Measurements from ENCODE around the gene HELZ.
"Not testable (repeated sequence)": the region's sequence is repeated elsewhere in the genome, so short reads cannot be mapped to it uniquely, and the experiment has no call there.

HELZ gene

GRCh38 chr17:67107171-67107570, 137.8 kb downstream of the HELZ start:
- Histone ChIP-seq H3K4me3 (ENCODE audit: insufficient read depth in 1 of 2, low read depth in 1 of 2, low read length in 2 of 2) (no peak overlapping the region), H3K18ac (ENCODE audit: low read depth in 1 of 2, low read length in 2 of 2) (no peak overlapping the region), H2BK5ac (ENCODE audit: low read depth, low read length, poor library complexity, severe bottlenecking) (no peak overlapping the region), H2AFZ (ENCODE audit: low read depth, low read length) (no peak overlapping the region), H3K4ac (ENCODE audit: low read depth in 1 of 2, low read length in 2 of 2) (no peak overlapping the region), H3K36me3 (ENCODE audit: control insufficient read depth in 1 of 2, insufficient read depth in 2 of 2, low read depth in 1 of 2, low read length in 2 of 2) (peaks cover 14 to 54% of the 10 kb centered on the region in 2 experiments), H3K4me2 (ENCODE audit: low read length, poor library complexity, severe bottlenecking) (no peak overlapping the region), H3K79me1 (replicated peaks; ENCODE audit: low read length, poor library complexity, severe bottlenecking) (peaks cover 10% of the 10 kb centered on the region), H2BK15ac (ENCODE audit: low read depth, poor library complexity, severe bottlenecking) (no peak overlapping the region), H3K27me3 (ENCODE audit: control insufficient read depth in 1 of 2, insufficient read depth in 1 of 2, low read length in 2 of 2) (no peaks in the 10 kb centered on the region), H3K14ac (ENCODE audit: low read length in 2 of 2) (no peak overlapping the region), H3K9ac (ENCODE audit: low read length) (no peak overlapping the region), H3K9me3 (ENCODE audit: control insufficient read depth, low read length) (no peaks in the 10 kb centered on the region), H4K8ac (ENCODE audit: low read length) (no peak overlapping the region), H3K27ac (ENCODE audit: low read length, poor library complexity, severe bottlenecking) (no peak overlapping the region), H2AK5ac (ENCODE audit: low read length, severe bottlenecking) (no peak overlapping the region), H2BK120ac (ENCODE audit: low read depth, low read length) (no peak overlapping the region), H3K23ac (ENCODE audit: low read length in 2 of 2) (no peak overlapping the region), H3K4me1 (ENCODE audit: control insufficient read depth, insufficient read depth, low read depth, low read length) (peaks cover 3% of the 10 kb centered on the region), H2BK12ac (ENCODE audit: low read length in 2 of 2) (no peak overlapping the region), H4K91ac (ENCODE audit: low read length) (no peak overlapping the region)
- 98% methylated on average over 5 of the region's 5 CpGs for WGBS
- DNase-seq: no peak

DNA sequence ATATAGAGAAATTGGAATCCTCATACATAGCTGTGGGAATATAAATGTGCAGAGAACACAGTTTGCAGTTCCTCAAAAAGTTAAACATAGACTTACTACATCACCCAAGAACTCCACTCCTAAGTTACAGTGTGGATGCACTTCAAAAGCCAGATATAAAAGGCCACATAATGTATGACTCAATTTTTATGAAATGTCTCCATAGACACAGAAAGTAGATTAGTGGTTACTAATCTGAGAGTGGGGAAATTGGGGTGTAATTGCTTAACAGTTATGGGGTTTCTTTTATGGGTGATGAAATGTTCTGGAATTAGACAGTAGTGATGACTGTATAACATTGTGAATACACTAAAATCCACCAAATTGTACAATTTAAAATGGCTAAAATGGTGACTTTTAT, 139.8 kb downstream of the HELZ start:
- Histone ChIP-seq H3K23ac (ENCODE audit: low read length in 2 of 2) (no peak overlapping the region), H2AFZ (ENCODE audit: low read depth, low read length) (no peak overlapping the region), H3K27me3 (ENCODE audit: control insufficient read depth in 1 of 2, insufficient read depth in 1 of 2, low read length in 2 of 2) (no peaks in the 10 kb centered on the region), H3K18ac (ENCODE audit: low read depth in 1 of 2, low read length in 2 of 2) (no peak overlapping the region), H3K4me3 (ENCODE audit: insufficient read depth in 1 of 2, low read depth in 1 of 2, low read length in 2 of 2) (no peak overlapping the region), H3K4me2 (ENCODE audit: low read length, poor library complexity, severe bottlenecking) (no peak overlapping the region), H2BK5ac (ENCODE audit: low read depth, low read length, poor library complexity, severe bottlenecking) (no peak overlapping the region), H3K4me1 (ENCODE audit: control insufficient read depth, insufficient read depth, low read depth, low read length) (peaks cover 5% of the 10 kb centered on the region), H4K91ac (ENCODE audit: low read length) (no peak overlapping the region), H2AK5ac (ENCODE audit: low read length, severe bottlenecking) (no peak overlapping the region), H3K14ac (ENCODE audit: low read length in 2 of 2) (no peak overlapping the region), H3K36me3 (ENCODE audit: control insufficient read depth in 1 of 2, insufficient read depth in 2 of 2, low read depth in 1 of 2, low read length in 2 of 2) (peaks cover 13 to 35% of the 10 kb centered on the region in 2 experiments), H3K9ac (ENCODE audit: low read length) (peak overlapping the region; percentile 64), H2BK12ac (ENCODE audit: low read length in 2 of 2) (no peak overlapping the region), H3K4ac (ENCODE audit: low read depth in 1 of 2, low read length in 2 of 2) (no peak overlapping the region), H2BK120ac (ENCODE audit: low read depth, low read length) (no peak overlapping the region), H4K8ac (ENCODE audit: low read length) (no peak overlapping the region), H3K9me3 (ENCODE audit: control insufficient read depth, low read length) (no peaks in the 10 kb centered on the region), H3K27ac (ENCODE audit: low read length, poor library complexity, severe bottlenecking) (no peak overlapping the region), H3K79me1 (replicated peaks; ENCODE audit: low read length, poor library complexity, severe bottlenecking) (peaks cover 10% of the 10 kb centered on the region), H2BK15ac (ENCODE audit: low read depth, poor library complexity, severe bottlenecking) (no peak overlapping the region)
- DNase-seq: peak; percentile 49

GRCh38 chr17:67104641-67105040, 140.4 kb downstream of the HELZ start:
- not testable (repeated sequence) for H2AK5ac ChIP-seq (ENCODE audit: low read length, severe bottlenecking)

GRCh38 chr17:67098006-67098405, 147.0 kb downstream of the HELZ start:
- H4K8ac ChIP-seq (ENCODE audit: low read length): no peak overlapping the region
- no peak overlapping the region for H3K4ac ChIP-seq (ENCODE audit: low read depth in 1 of 2, low read length in 2 of 2)
- peaks cover 2% of the 10 kb centered on the region for H3K4me1 ChIP-seq (ENCODE audit: control insufficient read depth, insufficient read depth, low read depth, low read length)
- no peak overlapping the region for H2AK5ac ChIP-seq (ENCODE audit: low read length, severe bottlenecking)
- H3K18ac ChIP-seq (ENCODE audit: low read depth in 1 of 2, low read length in 2 of 2): no peak overlapping the region
- no peak overlapping the region for H3K9ac ChIP-seq (ENCODE audit: low read length)
- no peak overlapping the region for H4K91ac ChIP-seq (ENCODE audit: low read length)
- H2BK12ac ChIP-seq (ENCODE audit: low read length in 2 of 2): no peak overlapping the region
- H3K4me3 ChIP-seq (ENCODE audit: insufficient read depth in 1 of 2, low read depth in 1 of 2, low read length in 2 of 2): no peak overlapping the region
- DNase-seq: no peak
- no peak overlapping the region for H2BK120ac ChIP-seq (ENCODE audit: low read depth, low read length)
- no peak overlapping the region for H3K27ac ChIP-seq (ENCODE audit: low read length, poor library complexity, severe bottlenecking)
- H3K23ac ChIP-seq (ENCODE audit: low read length in 2 of 2): no peak overlapping the region
- H3K36me3 ChIP-seq (ENCODE audit: control insufficient read depth in 1 of 2, insufficient read depth in 2 of 2, low read depth in 1 of 2, low read length in 2 of 2): peaks cover 0 to 3% of the 10 kb centered on the region in 2 experiments
- no peak overlapping the region for H3K4me2 ChIP-seq (ENCODE audit: low read length, poor library complexity, severe bottlenecking)
- no peaks in the 10 kb centered on the region for H3K9me3 ChIP-seq (ENCODE audit: control insufficient read depth, low read length)
- no peak overlapping the region for H3K14ac ChIP-seq (ENCODE audit: low read length in 2 of 2)
- H2BK5ac ChIP-seq (ENCODE audit: low read depth, low read length, poor library complexity, severe bottlenecking): no peak overlapping the region
- peaks cover 11% of the 10 kb centered on the region for H3K79me1 ChIP-seq (replicated peaks; ENCODE audit: low read length, poor library complexity, severe bottlenecking)
- H2AFZ ChIP-seq (ENCODE audit: low read depth, low read length): no peak overlapping the region
- no peaks in the 10 kb centered on the region for H3K27me3 ChIP-seq (ENCODE audit: control insufficient read depth in 1 of 2, insufficient read depth in 1 of 2, low read length in 2 of 2)
- H2BK15ac ChIP-seq (ENCODE audit: low read depth, poor library complexity, severe bottlenecking): no peak overlapping the region
- no CpG with 5 or more reads among the region's 1 CpG for WGBS

More at GRCh38 chr17:67104641-67105040, 140.4 kb downstream of the HELZ start:
- not testable (repeated sequence) for H2AFZ ChIP-seq (ENCODE audit: low read depth, low read length); H3K4me1 ChIP-seq (ENCODE audit: control insufficient read depth, insufficient read depth, low read depth, low read length); H3K4me2 ChIP-seq (ENCODE audit: low read length, poor library complexity, severe bottlenecking); H3K14ac ChIP-seq (ENCODE audit: low read length in 2 of 2); H2BK120ac ChIP-seq (ENCODE audit: low read depth, low read length); H3K4ac ChIP-seq (ENCODE audit: low read depth in 1 of 2, low read length in 2 of 2); H3K27ac ChIP-seq (ENCODE audit: low read length, poor library complexity, severe bottlenecking); H3K23ac ChIP-seq (ENCODE audit: low read length in 2 of 2); H2BK12ac ChIP-seq (ENCODE audit: low read length in 2 of 2); H2BK15ac ChIP-seq (ENCODE audit: low read depth, poor library complexity, severe bottlenecking); H2BK5ac ChIP-seq (ENCODE audit: low read depth, low read length, poor library complexity, severe bottlenecking); H3K9me3 ChIP-seq (ENCODE audit: control insufficient read depth, low read length); H3K27me3 ChIP-seq (ENCODE audit: control insufficient read depth in 1 of 2, insufficient read depth in 1 of 2, low read length in 2 of 2); H4K91ac ChIP-seq (ENCODE audit: low read length); H4K8ac ChIP-seq (ENCODE audit: low read length); H3K9ac ChIP-seq (ENCODE audit: low read length); H3K4me3 ChIP-seq (ENCODE audit: insufficient read depth in 1 of 2, low read depth in 1 of 2, low read length in 2 of 2); H3K18ac ChIP-seq (ENCODE audit: low read depth in 1 of 2, low read length in 2 of 2); DNase-seq
- whole genome bisulfite sequencing: 98% methylated on average over 7 of the region's 7 CpGs
- H3K36me3 ChIP-seq (ENCODE audit: control insufficient read depth in 1 of 2, insufficient read depth in 2 of 2, low read depth in 1 of 2, low read length in 2 of 2): peaks cover 13 to 35% of the 10 kb centered on the region in 2 experiments
- peaks cover 10% of the 10 kb centered on the region for H3K79me1 ChIP-seq (replicated peaks; ENCODE audit: low read length, poor library complexity, severe bottlenecking)

Measured in mesenchymal stem cell (in vitro differentiated cells and primary cell).